ENCODE measurements around the gene TSPAN4. TPM values are rescaled to one million over a fixed set of nuclear protein-coding genes. Genes with fewer than 3 reads are reported as not detected.
A peak's percentile ranks its signal among the peaks of the same experiment; 100 is the strongest.

TSPAN4 gene
- total and polyA plus RNA-seq, 10 of the 15 experiments (the other 5 are each of a cell fraction or from before 2014, with no cell fraction given): 0.37 to 14.0 (median 8.5) TPM; not detected in 1

DNA sequence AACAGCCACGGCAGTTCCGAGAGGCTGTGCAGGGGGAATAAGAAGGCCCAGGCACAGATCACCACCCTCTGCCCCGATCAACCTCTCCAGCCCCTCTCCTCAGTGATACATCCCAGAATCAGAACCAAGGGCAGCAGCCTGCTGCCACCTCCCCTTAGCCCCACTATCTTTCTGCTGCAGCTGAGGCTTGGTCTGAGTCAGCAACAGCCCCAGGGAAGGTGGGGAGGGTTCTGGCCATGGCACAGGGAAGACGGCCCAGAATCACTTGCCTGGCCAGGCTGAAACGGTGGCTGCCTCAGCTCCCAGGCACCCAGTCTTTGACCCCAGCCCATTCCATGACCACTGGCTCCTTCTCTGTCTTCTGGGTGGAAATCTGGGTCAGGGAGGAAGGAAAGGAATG lies 65.6 kb downstream of the TSPAN4 start:
- Histone ChIP-seq H2AFZ (ENCODE audit: control insufficient read depth, low read depth, low read length) (no peak overlapping the region), H3K4me3 (no peak overlapping the region), H3K9ac (ENCODE audit: control insufficient read depth, insufficient read depth, low read length) (no peak overlapping the region), H3K36me3 (ENCODE audit: control insufficient read depth in 2 of 2, insufficient read depth in 2 of 2, low read length in 1 of 2) (peaks cover 3 to 5% of the 10 kb centered on the region in 2 experiments), H3K27me3 (replicated peaks in 1 of 2; ENCODE audit: control insufficient read depth in 2 of 2, insufficient read depth in 2 of 2, low read length in 1 of 2) (no peaks in the 10 kb centered on the region), H3K27ac (ENCODE audit: control insufficient read depth, insufficient read depth) (no peak overlapping the region), H3K9me3 (replicated peaks; ENCODE audit: control insufficient read depth, insufficient read depth, low read length) (no peaks in the 10 kb centered on the region), H3K4me2 (ENCODE audit: control insufficient read depth, insufficient read depth) (peak overlapping the region; percentile 55), H3K4me1 (ENCODE audit: control insufficient read depth, insufficient read depth, low read length) (peaks cover 23% of the 10 kb centered on the region), H3K79me2 (ENCODE audit: control insufficient read depth, insufficient read depth, low read length) (peaks cover 19% of the 10 kb centered on the region), H4K20me1 (ENCODE audit: control insufficient read depth, insufficient read depth) (no peaks in the 10 kb centered on the region)
- TF ChIP-seq, protein P1, sequence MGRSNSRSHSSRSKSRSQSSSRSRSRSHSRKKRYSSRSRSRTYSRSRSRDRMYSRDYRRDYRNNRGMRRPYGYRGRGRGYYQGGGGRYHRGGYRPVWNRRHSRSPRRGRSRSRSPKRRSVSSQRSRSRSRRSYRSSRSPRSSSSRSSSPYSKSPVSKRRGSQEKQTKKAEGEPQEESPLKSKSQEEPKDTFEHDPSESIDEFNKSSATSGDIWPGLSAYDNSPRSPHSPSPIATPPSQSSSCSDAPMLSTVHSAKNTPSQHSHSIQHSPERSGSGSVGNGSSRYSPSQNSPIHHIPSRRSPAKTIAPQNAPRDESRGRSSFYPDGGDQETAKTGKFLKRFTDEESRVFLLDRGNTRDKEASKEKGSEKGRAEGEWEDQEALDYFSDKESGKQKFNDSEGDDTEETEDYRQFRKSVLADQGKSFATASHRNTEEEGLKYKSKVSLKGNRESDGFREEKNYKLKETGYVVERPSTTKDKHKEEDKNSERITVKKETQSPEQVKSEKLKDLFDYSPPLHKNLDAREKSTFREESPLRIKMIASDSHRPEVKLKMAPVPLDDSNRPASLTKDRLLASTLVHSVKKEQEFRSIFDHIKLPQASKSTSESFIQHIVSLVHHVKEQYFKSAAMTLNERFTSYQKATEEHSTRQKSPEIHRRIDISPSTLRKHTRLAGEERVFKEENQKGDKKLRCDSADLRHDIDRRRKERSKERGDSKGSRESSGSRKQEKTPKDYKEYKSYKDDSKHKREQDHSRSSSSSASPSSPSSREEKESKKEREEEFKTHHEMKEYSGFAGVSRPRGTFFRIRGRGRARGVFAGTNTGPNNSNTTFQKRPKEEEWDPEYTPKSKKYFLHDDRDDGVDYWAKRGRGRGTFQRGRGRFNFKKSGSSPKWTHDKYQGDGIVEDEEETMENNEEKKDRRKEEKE (IDR thresholded peaks at IDR 0.05): no peak
- TF ChIP-seq, protein P2, sequence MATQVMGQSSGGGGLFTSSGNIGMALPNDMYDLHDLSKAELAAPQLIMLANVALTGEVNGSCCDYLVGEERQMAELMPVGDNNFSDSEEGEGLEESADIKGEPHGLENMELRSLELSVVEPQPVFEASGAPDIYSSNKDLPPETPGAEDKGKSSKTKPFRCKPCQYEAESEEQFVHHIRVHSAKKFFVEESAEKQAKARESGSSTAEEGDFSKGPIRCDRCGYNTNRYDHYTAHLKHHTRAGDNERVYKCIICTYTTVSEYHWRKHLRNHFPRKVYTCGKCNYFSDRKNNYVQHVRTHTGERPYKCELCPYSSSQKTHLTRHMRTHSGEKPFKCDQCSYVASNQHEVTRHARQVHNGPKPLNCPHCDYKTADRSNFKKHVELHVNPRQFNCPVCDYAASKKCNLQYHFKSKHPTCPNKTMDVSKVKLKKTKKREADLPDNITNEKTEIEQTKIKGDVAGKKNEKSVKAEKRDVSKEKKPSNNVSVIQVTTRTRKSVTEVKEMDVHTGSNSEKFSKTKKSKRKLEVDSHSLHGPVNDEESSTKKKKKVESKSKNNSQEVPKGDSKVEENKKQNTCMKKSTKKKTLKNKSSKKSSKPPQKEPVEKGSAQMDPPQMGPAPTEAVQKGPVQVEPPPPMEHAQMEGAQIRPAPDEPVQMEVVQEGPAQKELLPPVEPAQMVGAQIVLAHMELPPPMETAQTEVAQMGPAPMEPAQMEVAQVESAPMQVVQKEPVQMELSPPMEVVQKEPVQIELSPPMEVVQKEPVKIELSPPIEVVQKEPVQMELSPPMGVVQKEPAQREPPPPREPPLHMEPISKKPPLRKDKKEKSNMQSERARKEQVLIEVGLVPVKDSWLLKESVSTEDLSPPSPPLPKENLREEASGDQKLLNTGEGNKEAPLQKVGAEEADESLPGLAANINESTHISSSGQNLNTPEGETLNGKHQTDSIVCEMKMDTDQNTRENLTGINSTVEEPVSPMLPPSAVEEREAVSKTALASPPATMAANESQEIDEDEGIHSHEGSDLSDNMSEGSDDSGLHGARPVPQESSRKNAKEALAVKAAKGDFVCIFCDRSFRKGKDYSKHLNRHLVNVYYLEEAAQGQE (IDR thresholded peaks at IDR 0.05; ENCODE audit: low read depth, low read length): peak; percentile 55; the same call in 1 of the 2 replicates
- ChIA-PET SMC1A (ENCODE audit: uncharacterized antibody, unreplicated experiment) (no interaction called here), POLR2A (no interaction called here), RAD21 (ENCODE audit: unreplicated experiment) (no interaction called here), CTCF (no interaction called here)
- WGBS (ENCODE audit: insufficient coverage, insufficient replicate concordance, low lambda C conversion rate, missing lambda C conversion rate): 70% methylated on average over 5 of the region's 5 CpGs
- BruUV-seq (replicated peaks): no TSS peak
- in situ Hi-C loops (cut with MboI) (no loop called here), intact Hi-C loops (cut with micrococcal nuclease; ENCODE audit: unreplicated experiment) (no loop called here)
- DNase-seq (ENCODE audit: low read depth, low spot score): no peak
- no peak for ATAC-seq
- FAIRE-seq: no peak
